IPS DF 4.7 (cell line): ENCODE measurements around the gene ACKR3.

Source experiments
- DNase-seq: peaks from one replicate; pipeline ENCODE4 v3.0.0-alpha.2; 2013; ENCODE audit warnings: low spot score; ENCODE audit errors: extremely low read depth

Gene ACKR3

DNA sequence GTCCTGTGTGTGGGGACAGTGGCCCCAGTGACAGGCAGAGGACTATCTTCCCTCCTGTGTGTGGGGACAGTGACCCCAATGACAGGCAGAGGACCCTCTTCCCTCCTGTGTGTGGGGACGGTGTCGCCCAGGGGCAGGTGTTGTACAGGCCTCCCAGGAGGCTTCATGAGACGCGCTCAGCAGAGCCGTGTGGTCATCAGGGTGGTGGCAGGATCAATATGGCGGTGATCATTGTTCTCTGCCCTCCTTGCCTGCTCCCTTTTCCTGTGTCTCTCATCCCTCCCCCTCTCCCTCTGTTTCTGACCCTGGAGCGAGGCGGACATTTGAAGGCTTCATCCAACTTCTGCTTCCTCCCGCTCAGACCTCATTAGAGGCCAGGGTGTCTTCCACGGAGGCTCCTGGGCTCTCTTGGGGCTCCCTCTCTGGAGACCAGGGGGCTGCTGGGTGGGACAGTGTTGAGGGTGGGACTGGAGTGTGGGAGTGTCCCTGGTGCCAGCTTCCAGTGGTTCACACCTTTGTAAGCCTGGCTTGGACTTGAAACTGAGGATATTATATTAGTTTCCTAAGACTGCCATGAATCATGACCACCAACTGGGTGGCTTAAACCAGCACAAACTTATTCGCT is 59.5 kb downstream of the ACKR3 start:
- no peak for DNase-seq

DNA sequence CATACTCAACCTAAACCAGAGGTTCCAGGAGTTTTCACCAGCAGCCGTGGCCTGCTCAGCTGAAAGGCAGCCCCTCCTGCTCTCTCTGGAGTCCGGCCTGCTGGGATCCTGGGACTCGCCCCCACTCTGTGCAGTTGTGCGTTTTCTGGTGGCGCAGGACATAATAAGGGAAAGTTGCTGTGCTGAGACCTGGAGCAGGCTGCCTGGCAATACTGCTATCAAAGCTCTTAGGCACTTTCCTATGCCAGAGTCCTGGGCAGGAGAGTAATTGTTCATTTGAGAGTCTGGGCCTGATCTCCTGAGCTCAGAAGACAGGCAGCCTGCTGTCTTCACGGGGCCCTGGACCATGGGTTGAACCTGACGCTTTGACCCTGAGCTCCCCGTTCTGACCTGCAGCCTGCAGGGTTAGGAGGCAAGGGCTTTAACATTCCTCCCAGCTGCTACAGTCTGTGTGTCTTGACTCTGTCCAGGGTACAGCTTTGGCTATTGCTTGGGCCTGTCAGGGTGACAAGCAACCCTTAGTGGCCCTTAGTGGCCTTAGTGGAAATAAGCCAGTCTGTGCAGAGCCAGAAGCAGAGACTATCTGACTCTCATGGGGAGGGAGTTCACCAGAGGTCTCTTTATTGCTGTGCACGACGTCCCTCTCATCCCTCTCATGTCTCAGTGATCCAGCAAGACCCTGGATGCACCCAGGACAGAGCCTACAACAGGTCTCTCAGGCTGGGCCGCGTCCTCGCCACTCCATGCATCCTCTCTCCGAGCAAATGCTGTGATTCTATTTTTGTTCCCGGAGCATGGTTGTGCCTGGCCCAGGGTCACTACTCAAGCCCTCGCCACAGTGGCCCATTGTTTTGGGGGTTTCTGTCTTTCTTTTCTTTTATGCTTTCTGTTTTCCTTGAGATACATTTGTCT is 60.6 kb downstream of the ACKR3 start:
- no peak for DNase-seq

GRCh38 chr2:236631281-236631855 is 61.7 kb downstream of the ACKR3 start:
- DNase-seq = no peak

DNA sequence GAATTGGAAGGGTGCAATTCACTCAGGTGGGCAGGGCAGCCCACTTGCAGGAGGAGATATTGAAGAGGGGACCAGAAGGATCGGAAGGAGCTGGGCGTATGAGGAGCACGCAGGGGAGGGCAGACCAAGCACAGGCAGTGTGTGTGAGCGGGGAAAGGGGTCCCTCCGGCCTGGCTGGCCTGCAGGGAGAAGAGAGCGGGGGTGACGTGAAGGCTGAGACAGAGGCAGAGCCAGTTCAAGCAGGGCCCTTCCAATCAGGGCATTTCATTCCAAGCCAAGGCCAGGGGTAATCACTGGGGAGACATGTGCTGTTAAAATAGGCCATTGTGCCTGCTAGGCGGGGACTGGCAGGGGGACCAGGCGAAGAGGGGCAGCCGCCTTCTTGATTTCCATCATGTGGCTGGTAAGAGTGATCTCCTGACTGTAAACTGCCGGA is 62.2 kb downstream of the ACKR3 start:
- no peak for DNase-seq
